K562 (cell line): Measurements from ENCODE around the gene CTXN1. TPM values are rescaled to one million over a fixed set of nuclear protein-coding genes. Genes with fewer than 3 reads are reported as not detected.

Experiments used
- ATAC-seq: fragments of 200-7000 bp; cut with Tn5 transposase; 3 replicates; pipeline ENCODE4 v1.9.1; 2020; ENCODE audit warnings: moderate library complexity
- BruUV-seq: library from RNA; stranded (reverse); fragments of 400-500 nt; replicated peaks from 2 replicates; lab custom pipeline; 2021; lab: Mats Ljungman, UMichigan
- CTCF ChIA-PET: fragments of 300-600 bp; formaldehyde crosslinking; extraction: SDS; loops from one replicate; lab custom pipeline; 2021; ENCODE audit warnings: low intra/inter-chr PET ratio; lab: Yijun Ruan, JAX
- POLR2A ChIA-PET: fragments of 300-600, 350-650 bp; sonication (Branson Sonifier 250); formaldehyde crosslinking; extraction: SDS; loops from one replicate; lab custom pipeline; 2021; ENCODE audit warnings: antibody characterized with exemption, inconsistent platforms; lab: Yijun Ruan, JAX
- DNase-seq, 4 experiments: peaks; one replicate each; pipeline versions ENCODE4 v3.0.0 to v3.0.0-alpha.2; 2011 to 2018; ENCODE audit warnings: low spot score in 3 of 4, mixed read lengths in 3 of 4; ENCODE audit errors: extremely low read depth in 1 of 4
- FAIRE-seq: peaks from 2 replicates; lab custom pipeline; 2011; peaks lifted over from hg19 to GRCh38; lab: Jason Lieb, UNC
- H2AFZ ChIP-seq: 2 replicates; pipeline ENCODE4 v1.6.0; 2011; ENCODE audit warnings: low read depth, low read length, control low read depth, inconsistent platforms
- H3K27ac ChIP-seq: fragments of 200-600 bp; 3 replicates; pipeline ENCODE4 v1.8.0; 2011; ENCODE audit warnings: low read depth, mild to moderate bottlenecking, control low read depth, inconsistent platforms, low read length, moderate library complexity, mixed read lengths; ENCODE audit errors: extremely low read depth
- H3K27me3 ChIP-seq, 2 experiments: fragments of 300-600 bp in 1 of 2; 2 replicates in 1 of 2; 3 replicates in 1 of 2; pipeline versions ENCODE4 v1.6.0 to v1.8.0; 2011; ENCODE audit warnings: inconsistent platforms in 2 of 2, low read length in 2 of 2, mild to moderate bottlenecking in 1 of 2, mixed read lengths in 1 of 2, moderate library complexity in 1 of 2; ENCODE audit not compliant: control insufficient read depth in 2 of 2, insufficient read depth in 2 of 2
- H3K36me3 ChIP-seq: fragments of 300-600 bp; 3 replicates; pipeline ENCODE4 v1.8.0; 2011; ENCODE audit warnings: mild to moderate bottlenecking, low read length, inconsistent platforms; ENCODE audit not compliant: control insufficient read depth, insufficient read depth
- H3K4me1 ChIP-seq, 2 experiments: fragments of 200-600 bp in 1 of 2; replicated peaks in 1 of 2; 2 replicates in 1 of 2; 3 replicates in 1 of 2; pipeline versions ENCODE4 v1.5.1 to v1.8.0; 2011; ENCODE audit warnings: inconsistent platforms in 2 of 2, low read length in 2 of 2, mild to moderate bottlenecking in 1 of 2, mixed read lengths in 1 of 2, moderate library complexity in 1 of 2; ENCODE audit not compliant: control insufficient read depth in 2 of 2, insufficient read depth in 2 of 2
- H3K4me2 ChIP-seq: 2 replicates; pipeline ENCODE4 v1.6.1; 2011; ENCODE audit warnings: low read length, control low read depth, inconsistent platforms, mixed read lengths; ENCODE audit not compliant: insufficient read depth
- H3K4me3 ChIP-seq: fragments of 200-600 bp; sonication (generic), shearing (Covaris generic); 2 replicates; pipeline ENCODE4 v1.5.1; 2016; ENCODE audit warnings: control low read depth, inconsistent platforms
- H3K79me2 ChIP-seq: fragments of 200-600 bp; 3 replicates; pipeline ENCODE4 v1.8.0; 2011; ENCODE audit warnings: low read length, inconsistent platforms; ENCODE audit not compliant: control insufficient read depth, insufficient read depth
- H3K9ac ChIP-seq, 2 experiments: 2 replicates each; pipeline versions ENCODE4 v1.6.0 to v1.6.1; 2011; ENCODE audit warnings: low read depth in 2 of 2, low read length in 2 of 2, control low read depth in 1 of 2, inconsistent platforms in 1 of 2, mild to moderate bottlenecking in 1 of 2, mixed read lengths in 1 of 2; ENCODE audit not compliant: insufficient read depth in 1 of 2
- H3K9me1 ChIP-seq: one replicate; pipeline ENCODE4 v1.6.0; 2011; ENCODE audit warnings: inconsistent platforms, mild to moderate bottlenecking, low read length, moderate library complexity; ENCODE audit not compliant: control insufficient read depth, insufficient read depth
- H3K9me3 ChIP-seq: replicated peaks from 2 replicates; pipeline ENCODE4 v1.5.1; 2011; ENCODE audit warnings: low read depth, low read length, inconsistent platforms; ENCODE audit not compliant: control insufficient read depth, insufficient read depth
- H4K20me1 ChIP-seq: replicated peaks from 2 replicates; pipeline ENCODE4 v1.6.1; 2011; ENCODE audit warnings: low read length, inconsistent platforms, mixed read lengths; ENCODE audit not compliant: control insufficient read depth, insufficient read depth
- CHD4 ChIP-seq: fragments of 200-600 bp; sonication (generic); IDR thresholded peaks from 3 replicates; pipeline ENCODE4 v1.6.1; 2012; ENCODE audit warnings: low read depth, mild to moderate bottlenecking, mixed read lengths, low read length, inconsistent platforms; ENCODE audit not compliant: insufficient read depth, insufficient replicate concordance, poor library complexity, severe bottlenecking
- ELK1 ChIP-seq: sonication (generic); formaldehyde crosslinking; IDR thresholded peaks from 2 replicates; pipeline ENCODE4 v1.8.1; 2022; ENCODE audit warnings: missing genetic modification reagents
- ERF ChIP-seq: fragments of 450-650 bp; formaldehyde crosslinking; IDR thresholded peaks from 2 replicates; pipeline ENCODE4 v1.4.0; 2020; ENCODE audit warnings: mild to moderate bottlenecking, mixed read lengths
- GTF2E2 ChIP-seq: fragments of 200-800 bp; sonication (Bioruptor generic); IDR thresholded peaks from 2 replicates; pipeline ENCODE4 v1.6.1; 2016; ENCODE audit warnings: missing genetic modification characterization, missing compliant biosample characterization
- MBD1 ChIP-seq: fragments of 250-450 bp; sonication (Bioruptor Pico); IDR thresholded peaks from 2 replicates; pipeline ENCODE4 v1.8.0; 2022; ENCODE audit warnings: inconsistent platforms
- PREB ChIP-seq: sonication (generic); formaldehyde crosslinking; IDR thresholded peaks from 2 replicates; pipeline ENCODE4 v1.8.1; 2023; ENCODE audit warnings: mild to moderate bottlenecking, missing genetic modification reagents
- SREBF1 ChIP-seq: fragments of 150-350 bp; IDR thresholded peaks from 2 replicates; pipeline ENCODE4 v1.6.1; 2014; ENCODE audit warnings: antibody characterized with exemption, low read depth, low read length, borderline replicate concordance
- ZNF184 ChIP-seq: sonication (generic); formaldehyde crosslinking; IDR thresholded peaks from 2 replicates; pipeline ENCODE4 v1.5.0; 2020; ENCODE audit warnings: missing genetic modification reagents
- ZNF561 ChIP-seq: fragments of 450-650 bp; formaldehyde crosslinking; conservative IDR thresholded peaks from 2 replicates; pipeline ENCODE4 v1.4.0; 2020; ENCODE audit warnings: mild to moderate bottlenecking, moderate library complexity
- ZNF778 ChIP-seq: fragments of 450-650 bp; formaldehyde crosslinking; IDR thresholded peaks from 2 replicates; pipeline ENCODE4 v1.4.0; 2020; ENCODE audit warnings: mild to moderate bottlenecking, moderate library complexity
- ZZZ3 ChIP-seq: fragments of 450-650 bp; IDR thresholded peaks from 2 replicates; pipeline ENCODE4 v1.6.1; 2016; ENCODE audit warnings: antibody characterized with exemption, mild to moderate bottlenecking, moderate library complexity
- WGBS: fragments of 100-300 bp; shearing (Covaris generic); methylation state at CpG from one replicate; pipeline ENCODE4 v1.1.6; 2016; ENCODE audit warnings: low coverage, mixed read lengths; ENCODE audit not compliant: insufficient coverage; ENCODE audit errors: missing lambda C conversion rate; 5-methylcytosine and 5-hydroxymethylcytosine counted together
- in situ Hi-C: fragments of 300-500 bp; cut with MboI; formaldehyde crosslinking; loops from 4 replicates; pipeline ENCODE4 v1.15.0; 2018; ENCODE audit warnings: inconsistent platforms, mixed read lengths
- intact Hi-C: fragments of 100-400 bp; cut with micrococcal nuclease; formaldehyde crosslinking; loops from 2 replicates; pipeline ENCODE4 v1.14.2; 2022
- polyA plus RNA-seq, 8 experiments: library from polyadenylated mRNA; depleted of rRNA in 4 of 8; stranded (reverse) in 5 of 8; unstranded in 3 of 8; fragments of >200 nt; fragmentation: Nextera tagmentation in 2 of 8; fragmentation: Illumina TruSeq in 1 of 8; extraction: Ambion mirVana in 2 of 8; extraction: Trizol in 1 of 8; gene quantifications; 2 replicates each; pipeline versions ENCODE4 v1.2.1 to v1.2.3, GENCODE V29; 2011 to 2014; ENCODE audit warnings: inconsistent platforms in 1 of 8, missing spikeins in 1 of 8
- total RNA-seq, 7 experiments: library from RNA; depleted of rRNA in 6 of 7; stranded (reverse); fragments of >200 nt in 6 of 7; fragmentation: Illumina TruSeq in 2 of 7; extraction: Trizol in 2 of 7; gene quantifications; 2 replicates each; pipeline versions ENCODE4 v1.2.1 to v1.2.3, GENCODE V29; 2011 to 2021; ENCODE audit warnings: low replicate concordance in 1 of 7

The CTXN1 gene
- total and polyA plus RNA-seq, 9 of the 15 experiments (the other 6 are each of a cell fraction or from before 2014, with no cell fraction given): 0.15 to 37.4 (median 1.8) TPM; not detected in 2

GRCh38 chr19:7969555-7969939, 43.6 kb upstream of the CTXN1 start:
- Histone ChIP-seq H3K9me1 (no peaks in the 10 kb centered on the region), H3K27me3 (no peaks in the 10 kb centered on the region), H3K4me3 (no peak overlapping the region), H3K4me1 (peaks cover 0 to 4% of the 10 kb centered on the region in 2 experiments; a peak in 2 of 5 replicates), H2AFZ (no peak overlapping the region), H3K27ac (no peak overlapping the region), H3K9me3 (no peaks in the 10 kb centered on the region), H3K79me2 (no peaks in the 10 kb centered on the region), H3K4me2 (no peak overlapping the region), H3K36me3 (peaks cover 89% of the 10 kb centered on the region; the same call in 2 of the 3 replicates)
- no TSS peak for BruUV-seq
- 92% methylated on average over 11 of the region's 11 CpGs for WGBS
- intact Hi-C loops (no loop called here), in situ Hi-C loops (no loop called here)
- FAIRE-seq: no peak
- no peak for DNase-seq
- TF ChIP-seq PREB (CRISPR knock-in tag) (no peak), CHD4 (no peak), ZNF561 (CRISPR knock-in tag) (no peak), ELK1 (no peak), ZNF778 (CRISPR knock-in tag) (no peak), MBD1 (CRISPR knock-in tag) (no peak), GTF2E2 (tag) (no peak), ZNF184 (CRISPR knock-in tag) (no peak), ZZZ3 (no peak), ERF (no peak), SREBF1 (no peak)
- TF ChIP-seq, all 486 proteins: peak for 0
- CTCF ChIA-PET: interaction anchor here (2.8 kb wide), 1 partner anchor 284 kb away, joined by 12 read pairs; no protein-coding TSS in a partner anchor
- POLR2A ChIA-PET: interaction anchor here (0.6 to 3.7 kb wide), 3 partner anchors 25 to 577 kb away, joined by 3 to 15 read pairs (median 6); partner anchors contain the start of gene TIMM44
- Histone ChIP-seq H4K20me1 (no peaks in the 10 kb centered on the region; the same call in none of the 2 replicates), H3K9ac (no peak overlapping the region; a peak in 1 of 4 replicates)
- ATAC-seq: no peak
